Left lung (tissue), 10 donors: ENCODE measurements around the gene AMBP. TPM values are rescaled to one million over a fixed set of nuclear protein-coding genes. Genes with fewer than 3 reads are reported as not detected.

ENCODE experiments used
- ATAC-seq: fragments of 200-7000 bp; cut with Tn5 transposase; one replicate; pipeline ENCODE4 v1.9.1; 2020; ENCODE audit warnings: moderate library complexity
- DNase-seq, 4 donors: peaks; one replicate each; pipeline ENCODE4 v3.0.0-alpha.2; 2013 to 2020
- H3K27ac ChIP-seq, 2 donors: fragments of 200-600 bp; sonication (generic) in 1 of 2; one replicate each; pipeline versions ENCODE4 v1.5.0 to v1.8.0; 2020 to 2021
- H3K27me3 ChIP-seq, 2 donors: fragments of 200-600 bp; sonication (generic) in 1 of 2; one replicate each; pipeline versions ENCODE4 v1.5.0 to v1.8.0; 2020 to 2021
- H3K36me3 ChIP-seq, 2 donors: fragments of 200-600 bp; sonication (generic) in 1 of 2; one replicate each; pipeline versions ENCODE4 v1.5.0 to v1.8.0; 2020 to 2021
- H3K4me1 ChIP-seq, 2 donors: fragments of 200-600 bp; one replicate each; pipeline ENCODE4 v1.8.0; 2021
- H3K4me3 ChIP-seq, 2 donors: fragments of 200-600 bp; sonication (generic) in 1 of 2; one replicate each; pipeline versions ENCODE4 v1.5.0 to v1.8.0; 2020 to 2021; ENCODE audit warnings: mild to moderate bottlenecking in 1 of 2
- H3K9me3 ChIP-seq, 2 donors: fragments of 200-600 bp; sonication (generic) in 1 of 2; one replicate each; pipeline versions ENCODE4 v1.5.0 to v1.8.0; 2020 to 2021
- CTCF ChIP-seq, 2 donors: fragments of 200-600 bp; sonication (generic) in 1 of 2; IDR thresholded peaks; one replicate each; pipeline versions ENCODE4 v1.5.0 to v1.8.0; 2021; ENCODE audit warnings: antibody characterized with exemption in 2 of 2
- intact Hi-C, 2 donors: fragments of 100-400 bp; cut with DNase I; formaldehyde crosslinking; loops; one replicate each; pipeline versions ENCODE4 v1.11.2 to v1.14.2; 2022
- polyA plus RNA-seq, 6 donors: library from polyadenylated mRNA; unstranded; fragments of 120-200 nt; gene quantifications; one replicate each; pipeline ENCODE4 v1.2.1, GENCODE V29; 2013; ENCODE audit not compliant: insufficient read length in 6 of 6
- total RNA-seq, 2 donors: library from RNA; stranded (reverse); fragmentation: NEBNext Ultra II Directional; extraction: Animal tissue kit (Norgen Biotek cat#: 25700); gene quantifications; one replicate each; pipeline ENCODE4 v1.2.1, GENCODE V29; 2021
- donor health status: DM: no; HTN: yes; CAD: no.
- donor health status: DM: no; HTN: no; CAD: no.

Gene AMBP
- total and polyA plus RNA-seq, 8 donors, result 1.2 to 5.5 (median 2.5) TPM; not detected in 1

GRCh38 chr9:114057161-114057885 is 20.8 kb downstream of the AMBP start:
- no peaks in the 10 kb centered on the region for H3K27me3 ChIP-seq
- H3K36me3 ChIP-seq, result peaks cover 0 to 7% of the 10 kb centered on the region in 2 donors
- no peaks in the 10 kb centered on the region for H3K9me3 ChIP-seq
- DNase-seq, result no peak
- no peak overlapping the region for H3K27ac ChIP-seq
- ATAC-seq, result no peak
- intact Hi-C loops, result no loop called here
- H3K4me3 ChIP-seq, result no peak overlapping the region
- TF ChIP-seq CTCF (IDR thresholded peaks at IDR 0.05), result no peak
- H3K4me1 ChIP-seq, result no peaks in the 10 kb centered on the region

GRCh38 chr9:114056527-114056926 is 21.6 kb downstream of the AMBP start:
- DNase-seq (no peak), ATAC-seq (no peak)
- Histone ChIP-seq H3K4me3 (no peak overlapping the region), H3K4me1 (no peaks in the 10 kb centered on the region), H3K36me3 (peaks cover 0 to 14% of the 10 kb centered on the region in 2 donors), H3K27ac (no peak overlapping the region), H3K27me3 (no peaks in the 10 kb centered on the region), H3K9me3 (no peaks in the 10 kb centered on the region)
- intact Hi-C loops, result no loop called here
- TF ChIP-seq CTCF (IDR thresholded peaks at IDR 0.05), result no peak

DNA sequence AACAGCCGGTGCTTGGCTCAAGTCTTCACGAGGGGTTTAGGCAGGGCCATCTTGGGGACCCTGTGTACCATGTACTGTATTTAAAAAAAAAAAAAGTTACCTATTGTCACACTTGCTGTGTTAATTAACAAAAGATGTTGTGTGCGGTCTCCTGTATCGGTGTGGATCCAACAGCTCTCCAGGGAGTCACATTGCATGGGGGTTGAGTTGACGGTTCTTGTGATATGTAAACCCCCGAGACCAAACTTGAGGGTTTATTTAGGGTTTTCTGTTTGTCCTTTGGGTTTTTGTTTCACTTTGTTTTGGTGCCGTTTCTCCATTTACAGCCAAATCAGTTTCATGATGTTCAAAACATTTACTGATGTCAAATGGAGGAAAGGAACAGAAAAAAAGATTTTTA is 22.2 kb downstream of the AMBP start:
- no peaks in the 10 kb centered on the region for H3K4me1 ChIP-seq
- DNase-seq (no peak), ATAC-seq (no peak)
- no peaks in the 10 kb centered on the region for H3K27me3 ChIP-seq
- H3K4me3 ChIP-seq, result no peak overlapping the region
- intact Hi-C loops, result no loop called here
- H3K36me3 ChIP-seq, result peaks cover 0 to 19% of the 10 kb centered on the region in 2 donors
- H3K9me3 ChIP-seq, result no peaks in the 10 kb centered on the region
- H3K27ac ChIP-seq, result no peak overlapping the region
- no peak for TF ChIP-seq CTCF (IDR thresholded peaks at IDR 0.05)

GRCh38 chr9:114055061-114055460 is 23.0 kb downstream of the AMBP start:
- ATAC-seq (no peak), DNase-seq (no peak)
- Histone ChIP-seq H3K4me3 (no peak overlapping the region), H3K36me3 (peaks cover 0 to 25% of the 10 kb centered on the region in 2 donors), H3K9me3 (no peaks in the 10 kb centered on the region), H3K4me1 (no peaks in the 10 kb centered on the region), H3K27me3 (no peaks in the 10 kb centered on the region), H3K27ac (no peak overlapping the region)
- TF ChIP-seq CTCF (IDR thresholded peaks at IDR 0.05), result no peak
- intact Hi-C loops, result no loop called here

DNA sequence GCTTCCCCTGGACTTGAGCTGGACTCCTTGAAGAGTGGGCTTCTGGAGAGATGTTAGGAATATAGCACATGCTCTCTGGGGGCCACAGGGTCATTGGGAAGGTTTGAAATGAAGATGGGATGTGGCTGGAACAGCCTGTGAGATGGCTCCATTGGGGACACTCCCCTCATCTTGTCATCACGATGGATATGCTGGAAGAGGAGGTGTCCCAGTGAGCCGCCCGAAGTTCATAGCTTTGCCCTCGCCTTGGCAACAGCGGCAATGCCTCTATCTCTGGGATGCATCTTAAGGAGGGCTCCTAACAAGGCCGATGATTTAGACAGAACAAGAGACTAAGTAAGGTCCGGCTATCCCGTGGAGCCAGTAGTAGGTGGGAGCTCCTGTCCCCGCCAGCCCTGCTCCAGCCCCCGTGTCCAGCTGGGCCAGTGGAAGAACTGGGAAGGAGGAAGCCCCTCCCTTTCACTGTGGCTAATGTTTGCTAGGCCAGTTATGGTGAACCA is 23.9 kb downstream of the AMBP start:
- intact Hi-C loops, result no loop called here
- Histone ChIP-seq H3K27me3 (no peaks in the 10 kb centered on the region), H3K4me1 (no peaks in the 10 kb centered on the region), H3K4me3 (no peak overlapping the region), H3K36me3 (peaks cover 0 to 33% of the 10 kb centered on the region in 2 donors), H3K27ac (no peak overlapping the region), H3K9me3 (no peaks in the 10 kb centered on the region)
- no peak for ATAC-seq
- DNase-seq, result no peak
- no peak for TF ChIP-seq CTCF (IDR thresholded peaks at IDR 0.05)
